Breast epithelium (tissue), 3 donors: ENCODE measurements around the gene SLC22A31.

ENCODE experiments used
- POLR2A ChIP-seq: fragments of 450-650 bp; IDR thresholded peaks from one replicate; pipeline ENCODE4 v1.6.1; 2016; ENCODE audit warnings: antibody characterized with exemption, mild to moderate bottlenecking, moderate library complexity
- POLR2AphosphoS5 ChIP-seq, 3 donors: sonication (generic); formaldehyde crosslinking; IDR thresholded peaks; one replicate each; pipeline ENCODE4 v1.6.1; 2017; ENCODE audit warnings: antibody characterized with exemption in 3 of 3
- TF ChIP-seq, protein P1 (sequence below), 3 donors: fragments of 450-650 bp; IDR thresholded peaks; one replicate each; pipeline ENCODE4 v1.5.1; 2016 to 2017; ENCODE audit warnings: antibody characterized with exemption in 3 of 3, mild to moderate bottlenecking in 3 of 3, moderate library complexity in 3 of 3

DNA sequence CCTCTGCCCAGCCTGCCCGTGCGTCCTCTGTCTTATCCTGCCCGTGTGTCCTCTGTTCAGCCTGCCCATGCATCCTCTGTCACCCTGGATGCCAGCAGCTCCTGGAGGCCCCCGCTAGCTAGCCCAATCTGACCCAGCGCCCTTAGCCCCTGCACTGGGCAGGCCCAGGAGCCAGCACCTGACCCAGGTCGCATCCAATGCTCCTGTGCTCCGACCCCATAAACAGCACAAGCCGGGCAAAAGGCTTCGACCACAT lies 15.7 kb downstream of the SLC22A31 start:
- TF ChIP-seq, protein P1, sequence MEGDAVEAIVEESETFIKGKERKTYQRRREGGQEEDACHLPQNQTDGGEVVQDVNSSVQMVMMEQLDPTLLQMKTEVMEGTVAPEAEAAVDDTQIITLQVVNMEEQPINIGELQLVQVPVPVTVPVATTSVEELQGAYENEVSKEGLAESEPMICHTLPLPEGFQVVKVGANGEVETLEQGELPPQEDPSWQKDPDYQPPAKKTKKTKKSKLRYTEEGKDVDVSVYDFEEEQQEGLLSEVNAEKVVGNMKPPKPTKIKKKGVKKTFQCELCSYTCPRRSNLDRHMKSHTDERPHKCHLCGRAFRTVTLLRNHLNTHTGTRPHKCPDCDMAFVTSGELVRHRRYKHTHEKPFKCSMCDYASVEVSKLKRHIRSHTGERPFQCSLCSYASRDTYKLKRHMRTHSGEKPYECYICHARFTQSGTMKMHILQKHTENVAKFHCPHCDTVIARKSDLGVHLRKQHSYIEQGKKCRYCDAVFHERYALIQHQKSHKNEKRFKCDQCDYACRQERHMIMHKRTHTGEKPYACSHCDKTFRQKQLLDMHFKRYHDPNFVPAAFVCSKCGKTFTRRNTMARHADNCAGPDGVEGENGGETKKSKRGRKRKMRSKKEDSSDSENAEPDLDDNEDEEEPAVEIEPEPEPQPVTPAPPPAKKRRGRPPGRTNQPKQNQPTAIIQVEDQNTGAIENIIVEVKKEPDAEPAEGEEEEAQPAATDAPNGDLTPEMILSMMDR (IDR thresholded peaks at IDR 0.05), result no peak
- TF ChIP-seq POLR2A, result no peak
- no peak for TF ChIP-seq POLR2AphosphoS5 (IDR thresholded peaks at IDR 0.05)
